Measurements from ENCODE around the gene STIMATE. TPM values are rescaled to one million over a fixed set of nuclear protein-coding genes. Genes with fewer than 3 reads are reported as not detected.

The STIMATE gene
- total and polyA plus RNA-seq, 10 of the 15 experiments (the other 5 are each of a cell fraction or from before 2014, with no cell fraction given), result 0.24 to 24.1 (median 15.4) TPM

DNA sequence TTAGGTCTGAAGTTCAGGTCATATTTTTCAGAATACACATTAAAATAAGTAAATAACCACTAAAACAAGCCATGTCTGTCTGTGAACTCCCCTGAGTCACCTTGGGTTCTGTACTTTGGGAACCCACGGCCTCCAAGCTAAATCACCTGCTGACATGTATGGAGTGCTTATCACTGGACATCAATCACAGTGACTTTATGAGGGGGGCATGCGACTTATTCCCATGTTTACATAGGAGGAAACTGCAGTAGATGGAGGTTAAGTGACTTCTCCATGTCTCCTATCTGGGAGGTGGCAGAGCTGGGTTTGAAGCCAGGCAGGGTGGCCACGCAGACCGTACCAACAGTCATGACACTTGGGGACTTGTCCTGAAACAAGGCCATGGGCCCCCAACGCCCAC is 75.0 kb downstream of the STIMATE start:
- no peak for DNase-seq (ENCODE audit: low read depth, low spot score)
- intact Hi-C loops (cut with micrococcal nuclease; ENCODE audit: unreplicated experiment), result no loop called here
- no peak for ATAC-seq
- Histone ChIP-seq H2AFZ (ENCODE audit: control insufficient read depth, low read depth, low read length) (no peak overlapping the region), H3K36me3 (ENCODE audit: control insufficient read depth in 2 of 2, insufficient read depth in 2 of 2, low read length in 1 of 2) (no peaks in the 10 kb centered on the region), H3K27ac (ENCODE audit: control insufficient read depth, insufficient read depth) (no peak overlapping the region), H3K9me3 (replicated peaks; ENCODE audit: control insufficient read depth, insufficient read depth, low read length) (no peaks in the 10 kb centered on the region), H3K4me2 (ENCODE audit: control insufficient read depth, insufficient read depth) (no peak overlapping the region), H3K4me3 (no peak overlapping the region), H3K4me1 (ENCODE audit: control insufficient read depth, insufficient read depth, low read length) (no peaks in the 10 kb centered on the region), H4K20me1 (ENCODE audit: control insufficient read depth, insufficient read depth) (no peaks in the 10 kb centered on the region), H3K79me2 (ENCODE audit: control insufficient read depth, insufficient read depth, low read length) (no peaks in the 10 kb centered on the region), H3K9ac (ENCODE audit: control insufficient read depth, insufficient read depth, low read length) (no peak overlapping the region), H3K27me3 (replicated peaks in 1 of 2; ENCODE audit: control insufficient read depth in 2 of 2, insufficient read depth in 2 of 2, low read length in 1 of 2) (no peaks in the 10 kb centered on the region)
- ChIA-PET RAD21 (ENCODE audit: unreplicated experiment) (interaction anchor here (2.2 kb wide), 1 partner anchor 80 kb away, joined by 8 read pairs; no protein-coding TSS in a partner anchor), SMC1A (ENCODE audit: uncharacterized antibody, unreplicated experiment) (interaction anchor here (0.6 to 1.5 kb wide), 4 partner anchors 83 to 664 kb away, joined by 3 read pairs; no protein-coding TSS in a partner anchor), POLR2A (no interaction called here), CTCF (interaction anchor here (1.4 to 2.6 kb wide), 7 partner anchors 10 to 161 kb away, joined by 3 to 25 read pairs (median 6); no protein-coding TSS in a partner anchor)
- WGBS (ENCODE audit: insufficient coverage, insufficient replicate concordance, low lambda C conversion rate, missing lambda C conversion rate), result 76% methylated on average over 5 of the region's 5 CpGs
- no peak for FAIRE-seq
- in situ Hi-C loops (cut with MboI), result no loop called here
- no TSS peak for BruUV-seq (replicated peaks)
- TF ChIP-seq, protein P1, sequence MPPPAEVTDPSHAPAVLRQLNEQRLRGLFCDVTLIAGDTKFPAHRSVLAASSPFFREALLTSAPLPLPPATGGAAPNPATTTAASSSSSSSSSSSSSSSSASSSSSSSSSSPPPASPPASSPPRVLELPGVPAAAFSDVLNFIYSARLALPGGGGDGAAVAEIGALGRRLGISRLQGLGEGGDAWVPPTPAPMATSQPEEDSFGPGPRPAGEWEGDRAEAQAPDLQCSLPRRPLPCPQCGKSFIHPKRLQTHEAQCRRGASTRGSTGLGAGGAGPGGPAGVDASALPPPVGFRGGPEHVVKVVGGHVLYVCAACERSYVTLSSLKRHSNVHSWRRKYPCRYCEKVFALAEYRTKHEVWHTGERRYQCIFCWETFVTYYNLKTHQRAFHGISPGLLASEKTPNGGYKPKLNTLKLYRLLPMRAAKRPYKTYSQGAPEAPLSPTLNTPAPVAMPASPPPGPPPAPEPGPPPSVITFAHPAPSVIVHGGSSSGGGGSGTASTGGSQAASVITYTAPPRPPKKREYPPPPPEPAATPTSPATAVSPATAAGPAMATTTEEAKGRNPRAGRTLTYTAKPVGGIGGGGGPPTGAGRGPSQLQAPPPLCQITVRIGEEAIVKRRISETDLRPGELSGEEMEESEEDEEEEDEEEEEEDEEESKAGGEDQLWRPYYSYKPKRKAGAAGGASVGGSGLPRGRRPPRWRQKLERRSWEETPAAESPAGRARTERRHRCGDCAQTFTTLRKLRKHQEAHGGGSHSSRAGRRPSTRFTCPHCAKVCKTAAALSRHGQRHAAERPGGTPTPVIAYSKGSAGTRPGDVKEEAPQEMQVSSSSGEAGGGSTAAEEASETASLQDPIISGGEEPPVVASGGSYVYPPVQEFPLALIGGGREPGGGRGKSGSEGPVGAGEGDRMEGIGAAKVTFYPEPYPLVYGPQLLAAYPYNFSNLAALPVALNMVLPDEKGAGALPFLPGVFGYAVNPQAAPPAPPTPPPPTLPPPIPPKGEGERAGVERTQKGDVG (CRISPR knock-in tag; IDR thresholded peaks at IDR 0.05), result no peak
- TF ChIP-seq GATAD2B (conservative IDR thresholded peaks at IDR 0.05; ENCODE audit: low read depth), result no peak
- TF ChIP-seq SRF (IDR thresholded peaks at IDR 0.05; ENCODE audit: low read depth in 2 of 2, low read length in 2 of 2), result no peak
- no peak for TF ChIP-seq NR2C1 (IDR thresholded peaks at IDR 0.05)
- no peak for TF ChIP-seq SMARCA5 (IDR thresholded peaks at IDR 0.05)
- TF ChIP-seq, protein P2, sequence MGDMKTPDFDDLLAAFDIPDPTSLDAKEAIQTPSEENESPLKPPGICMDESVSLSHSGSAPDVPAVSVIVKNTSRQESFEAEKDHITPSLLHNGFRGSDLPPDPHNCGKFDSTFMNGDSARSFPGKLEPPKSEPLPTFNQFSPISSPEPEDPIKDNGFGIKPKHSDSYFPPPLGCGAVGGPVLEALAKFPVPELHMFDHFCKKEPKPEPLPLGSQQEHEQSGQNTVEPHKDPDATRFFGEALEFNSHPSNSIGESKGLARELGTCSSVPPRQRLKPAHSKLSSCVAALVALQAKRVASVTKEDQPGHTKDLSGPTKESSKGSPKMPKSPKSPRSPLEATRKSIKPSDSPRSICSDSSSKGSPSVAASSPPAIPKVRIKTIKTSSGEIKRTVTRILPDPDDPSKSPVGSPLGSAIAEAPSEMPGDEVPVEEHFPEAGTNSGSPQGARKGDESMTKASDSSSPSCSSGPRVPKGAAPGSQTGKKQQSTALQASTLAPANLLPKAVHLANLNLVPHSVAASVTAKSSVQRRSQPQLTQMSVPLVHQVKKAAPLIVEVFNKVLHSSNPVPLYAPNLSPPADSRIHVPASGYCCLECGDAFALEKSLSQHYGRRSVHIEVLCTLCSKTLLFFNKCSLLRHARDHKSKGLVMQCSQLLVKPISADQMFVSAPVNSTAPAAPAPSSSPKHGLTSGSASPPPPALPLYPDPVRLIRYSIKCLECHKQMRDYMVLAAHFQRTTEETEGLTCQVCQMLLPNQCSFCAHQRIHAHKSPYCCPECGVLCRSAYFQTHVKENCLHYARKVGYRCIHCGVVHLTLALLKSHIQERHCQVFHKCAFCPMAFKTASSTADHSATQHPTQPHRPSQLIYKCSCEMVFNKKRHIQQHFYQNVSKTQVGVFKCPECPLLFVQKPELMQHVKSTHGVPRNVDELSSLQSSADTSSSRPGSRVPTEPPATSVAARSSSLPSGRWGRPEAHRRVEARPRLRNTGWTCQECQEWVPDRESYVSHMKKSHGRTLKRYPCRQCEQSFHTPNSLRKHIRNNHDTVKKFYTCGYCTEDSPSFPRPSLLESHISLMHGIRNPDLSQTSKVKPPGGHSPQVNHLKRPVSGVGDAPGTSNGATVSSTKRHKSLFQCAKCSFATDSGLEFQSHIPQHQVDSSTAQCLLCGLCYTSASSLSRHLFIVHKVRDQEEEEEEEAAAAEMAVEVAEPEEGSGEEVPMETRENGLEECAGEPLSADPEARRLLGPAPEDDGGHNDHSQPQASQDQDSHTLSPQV (IDR thresholded peaks at IDR 0.05), result no peak
- TF ChIP-seq POU2F2 (IDR thresholded peaks at IDR 0.05; ENCODE audit: borderline replicate concordance, low read depth, low read length), result no peak
- no peak for TF ChIP-seq CBFB (IDR thresholded peaks at IDR 0.05; ENCODE audit: low read depth)
- TF ChIP-seq ZNF622 (IDR thresholded peaks at IDR 0.05), result no peak
- TF ChIP-seq, protein P3, sequence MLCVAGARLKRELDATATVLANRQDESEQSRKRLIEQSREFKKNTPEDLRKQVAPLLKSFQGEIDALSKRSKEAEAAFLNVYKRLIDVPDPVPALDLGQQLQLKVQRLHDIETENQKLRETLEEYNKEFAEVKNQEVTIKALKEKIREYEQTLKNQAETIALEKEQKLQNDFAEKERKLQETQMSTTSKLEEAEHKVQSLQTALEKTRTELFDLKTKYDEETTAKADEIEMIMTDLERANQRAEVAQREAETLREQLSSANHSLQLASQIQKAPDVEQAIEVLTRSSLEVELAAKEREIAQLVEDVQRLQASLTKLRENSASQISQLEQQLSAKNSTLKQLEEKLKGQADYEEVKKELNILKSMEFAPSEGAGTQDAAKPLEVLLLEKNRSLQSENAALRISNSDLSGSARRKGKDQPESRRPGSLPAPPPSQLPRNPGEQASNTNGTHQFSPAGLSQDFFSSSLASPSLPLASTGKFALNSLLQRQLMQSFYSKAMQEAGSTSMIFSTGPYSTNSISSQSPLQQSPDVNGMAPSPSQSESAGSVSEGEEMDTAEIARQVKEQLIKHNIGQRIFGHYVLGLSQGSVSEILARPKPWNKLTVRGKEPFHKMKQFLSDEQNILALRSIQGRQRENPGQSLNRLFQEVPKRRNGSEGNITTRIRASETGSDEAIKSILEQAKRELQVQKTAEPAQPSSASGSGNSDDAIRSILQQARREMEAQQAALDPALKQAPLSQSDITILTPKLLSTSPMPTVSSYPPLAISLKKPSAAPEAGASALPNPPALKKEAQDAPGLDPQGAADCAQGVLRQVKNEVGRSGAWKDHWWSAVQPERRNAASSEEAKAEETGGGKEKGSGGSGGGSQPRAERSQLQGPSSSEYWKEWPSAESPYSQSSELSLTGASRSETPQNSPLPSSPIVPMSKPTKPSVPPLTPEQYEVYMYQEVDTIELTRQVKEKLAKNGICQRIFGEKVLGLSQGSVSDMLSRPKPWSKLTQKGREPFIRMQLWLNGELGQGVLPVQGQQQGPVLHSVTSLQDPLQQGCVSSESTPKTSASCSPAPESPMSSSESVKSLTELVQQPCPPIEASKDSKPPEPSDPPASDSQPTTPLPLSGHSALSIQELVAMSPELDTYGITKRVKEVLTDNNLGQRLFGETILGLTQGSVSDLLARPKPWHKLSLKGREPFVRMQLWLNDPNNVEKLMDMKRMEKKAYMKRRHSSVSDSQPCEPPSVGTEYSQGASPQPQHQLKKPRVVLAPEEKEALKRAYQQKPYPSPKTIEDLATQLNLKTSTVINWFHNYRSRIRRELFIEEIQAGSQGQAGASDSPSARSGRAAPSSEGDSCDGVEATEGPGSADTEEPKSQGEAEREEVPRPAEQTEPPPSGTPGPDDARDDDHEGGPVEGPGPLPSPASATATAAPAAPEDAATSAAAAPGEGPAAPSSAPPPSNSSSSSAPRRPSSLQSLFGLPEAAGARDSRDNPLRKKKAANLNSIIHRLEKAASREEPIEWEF (IDR thresholded peaks at IDR 0.05; ENCODE audit: insufficient replicate concordance, low read depth, low read length), result no peak
- no peak for TF ChIP-seq TBL1XR1 (IDR thresholded peaks at IDR 0.05; ENCODE audit: low read depth, low read length)
- TF ChIP-seq EZH2 (IDR thresholded peaks at IDR 0.05; ENCODE audit: borderline replicate concordance, control insufficient read depth, low read depth, low read length), result no peak

All from GM12878 (cell line).